Lung (tissue), 12 donors: ENCODE data around the gene KIAA1958. TPM values are rescaled to one million over a fixed set of nuclear protein-coding genes. Genes with fewer than 3 reads are reported as not detected.

Experiments
- ATAC-seq: fragments of 200-7000 bp; cut with Tn5 transposase; one replicate; pipeline ENCODE4 v1.9.1; 2020; ENCODE audit warnings: moderate number of reproducible peaks; ENCODE audit not compliant: insufficient read depth, low FRiP score
- DNase-seq, 3 donors: peaks; one replicate each; pipeline ENCODE4 v3.0.0-alpha.2; 2013 to 2017
- H3K27ac ChIP-seq, 2 donors: one replicate each; pipeline ENCODE4 v1.5.1; 2013; ENCODE audit warnings: mild to moderate bottlenecking in 2 of 2, moderate library complexity in 2 of 2, control low read depth in 1 of 2, inconsistent platforms in 1 of 2, low read depth in 1 of 2, low read length in 1 of 2
- H3K27me3 ChIP-seq, 3 donors: one replicate each; pipeline ENCODE4 v1.5.1; 2013; ENCODE audit warnings: low read length in 2 of 3; ENCODE audit not compliant: control insufficient read depth in 3 of 3, insufficient read depth in 3 of 3
- H3K36me3 ChIP-seq, 4 donors: one replicate each; pipeline ENCODE4 v1.5.1; 2013; ENCODE audit warnings: low read length in 4 of 4, mild to moderate bottlenecking in 1 of 4, moderate library complexity in 1 of 4; ENCODE audit not compliant: control insufficient read depth in 4 of 4, insufficient read depth in 4 of 4
- H3K4me1 ChIP-seq, 5 donors: one replicate each; pipeline ENCODE4 v1.5.1; 2013; ENCODE audit warnings: low read length in 5 of 5, mild to moderate bottlenecking in 2 of 5, moderate library complexity in 1 of 5; ENCODE audit not compliant: control insufficient read depth in 5 of 5, insufficient read depth in 5 of 5
- H3K4me3 ChIP-seq: one replicate; pipeline ENCODE4 v1.5.1; 2013; ENCODE audit warnings: mild to moderate bottlenecking, control low read depth, moderate library complexity
- H3K9ac ChIP-seq, 2 donors: one replicate each; pipeline ENCODE4 v1.5.1; 2013; ENCODE audit warnings: low read length in 2 of 2, control low read depth in 1 of 2; ENCODE audit not compliant: insufficient read depth in 1 of 2
- H3K9me3 ChIP-seq, 4 donors: one replicate each; pipeline ENCODE4 v1.5.1; 2013; ENCODE audit warnings: low read length in 3 of 4, mild to moderate bottlenecking in 1 of 4, moderate library complexity in 1 of 4; ENCODE audit not compliant: control insufficient read depth in 4 of 4, insufficient read depth in 3 of 4
- WGBS, 2 donors: extraction: QIAGEN DNeasy Blood & Tissue Kit; methylation state at CpG; one replicate each; pipeline ENCODE4 v1.1.7; 2013; 5-methylcytosine and 5-hydroxymethylcytosine counted together
- polyA plus RNA-seq, 2 donors: library from polyadenylated mRNA; stranded (reverse); fragments of 200-250 nt; gene quantifications; one replicate each; pipeline ENCODE4 v1.2.1, GENCODE V29; 2013
- total RNA-seq, 2 donors: library from RNA; depleted of rRNA in 1 of 2; stranded (reverse); fragments of >200 nt in 1 of 2; gene quantifications; one replicate each; pipeline ENCODE4 v1.2.1, GENCODE V29; 2014 to 2021
- TF ChIP-seq, protein P1 (sequence below): IDR thresholded peaks from 2 replicates; pipeline ENCODE4 v1.5.1; 2012; ENCODE audit warnings: mild to moderate bottlenecking; ENCODE audit errors: control extremely low read depth, extremely low read depth
- donor health status: control.
- donor health status: control.
- donor health status: Bipolar disorder and iron deficiency.
- donor health status: healthy.
- donor health status: DM: yes; HTN: yes; CAD: no.

The KIAA1958 gene
- total and polyA plus RNA-seq, 4 donors, result 2.0 to 24.0 (median 6.8) TPM

DNA sequence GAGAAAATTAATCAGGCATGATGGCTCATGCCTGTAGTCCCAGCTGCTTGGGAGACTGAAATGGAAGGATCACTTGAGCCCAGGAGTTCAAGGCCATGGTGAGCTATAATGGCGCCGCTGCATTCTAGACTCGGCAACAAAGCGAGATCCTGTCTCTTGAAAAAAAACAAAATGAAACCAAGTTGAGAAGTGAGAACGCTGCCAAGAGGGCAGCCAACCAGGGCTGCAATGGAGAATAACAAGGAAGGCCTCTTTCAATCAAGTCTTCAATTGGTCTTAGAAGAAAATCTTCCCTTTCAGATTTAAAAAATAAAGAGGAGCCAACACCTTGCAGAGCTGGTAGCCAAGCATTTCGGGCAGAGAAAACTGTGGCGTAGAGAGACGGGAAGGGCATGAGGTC lies 14.7 kb downstream of the KIAA1958 start:
- 96 to 97% methylated on average over 8 of the region's 8 CpGs for WGBS, 2 donors
- ATAC-seq, result no peak
- Histone ChIP-seq H3K27ac (no peak overlapping the region), H3K27me3 (no peaks in the 10 kb centered on the region), H3K9ac (no peak overlapping the region), H3K4me3 (no peak overlapping the region), H3K9me3 (no peaks in the 10 kb centered on the region), H3K4me1 (peaks cover 3 to 39% (median 9%) of the 10 kb centered on the region in 5 donors), H3K36me3 (no peaks in the 10 kb centered on the region)
- no peak for DNase-seq
- TF ChIP-seq, protein P1, sequence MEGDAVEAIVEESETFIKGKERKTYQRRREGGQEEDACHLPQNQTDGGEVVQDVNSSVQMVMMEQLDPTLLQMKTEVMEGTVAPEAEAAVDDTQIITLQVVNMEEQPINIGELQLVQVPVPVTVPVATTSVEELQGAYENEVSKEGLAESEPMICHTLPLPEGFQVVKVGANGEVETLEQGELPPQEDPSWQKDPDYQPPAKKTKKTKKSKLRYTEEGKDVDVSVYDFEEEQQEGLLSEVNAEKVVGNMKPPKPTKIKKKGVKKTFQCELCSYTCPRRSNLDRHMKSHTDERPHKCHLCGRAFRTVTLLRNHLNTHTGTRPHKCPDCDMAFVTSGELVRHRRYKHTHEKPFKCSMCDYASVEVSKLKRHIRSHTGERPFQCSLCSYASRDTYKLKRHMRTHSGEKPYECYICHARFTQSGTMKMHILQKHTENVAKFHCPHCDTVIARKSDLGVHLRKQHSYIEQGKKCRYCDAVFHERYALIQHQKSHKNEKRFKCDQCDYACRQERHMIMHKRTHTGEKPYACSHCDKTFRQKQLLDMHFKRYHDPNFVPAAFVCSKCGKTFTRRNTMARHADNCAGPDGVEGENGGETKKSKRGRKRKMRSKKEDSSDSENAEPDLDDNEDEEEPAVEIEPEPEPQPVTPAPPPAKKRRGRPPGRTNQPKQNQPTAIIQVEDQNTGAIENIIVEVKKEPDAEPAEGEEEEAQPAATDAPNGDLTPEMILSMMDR, result no peak

DNA sequence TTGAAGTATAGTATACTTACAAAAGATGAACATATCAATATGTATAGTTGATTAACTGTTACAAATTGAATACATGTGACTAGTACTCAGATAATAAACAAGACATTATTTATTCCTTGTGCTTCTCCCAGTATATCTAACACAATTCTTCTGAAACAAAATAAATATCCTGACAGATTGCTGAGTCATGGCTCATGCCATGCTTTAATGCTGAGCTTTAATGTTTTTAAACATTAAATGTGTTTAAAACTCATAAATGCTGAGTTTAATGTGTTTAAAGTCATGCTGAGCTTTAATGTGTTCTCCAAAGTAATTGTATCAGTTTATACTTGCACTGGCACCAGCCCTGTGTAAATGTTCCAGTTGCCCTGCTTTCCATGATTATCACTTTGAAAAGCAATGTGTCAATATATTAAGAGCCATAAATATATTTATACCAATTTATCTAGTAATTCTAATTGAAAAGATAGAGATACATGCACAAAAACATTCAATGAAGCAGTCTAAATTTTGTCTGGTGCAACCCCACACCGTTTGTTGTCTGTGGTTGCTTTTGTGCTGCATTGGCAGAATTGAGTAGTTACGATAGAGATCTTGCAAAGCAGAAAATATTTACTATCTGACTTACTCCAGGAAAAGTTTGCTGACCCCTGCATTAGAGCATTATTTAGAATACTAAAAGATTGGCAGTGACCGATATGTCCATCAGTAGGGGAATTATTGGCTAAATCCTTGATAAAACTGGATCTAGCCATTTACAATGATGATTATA lies 15.7 kb downstream of the KIAA1958 start:
- 81 to 83% methylated on average over 3 of the region's 3 CpGs for WGBS, 2 donors
- Histone ChIP-seq H3K4me3 (no peak overlapping the region), H3K9me3 (no peaks in the 10 kb centered on the region), H3K36me3 (no peaks in the 10 kb centered on the region), H3K9ac (no peak overlapping the region), H3K27ac (no peak overlapping the region), H3K4me1 (peaks cover 3 to 40% (median 12%) of the 10 kb centered on the region in 5 donors), H3K27me3 (no peaks in the 10 kb centered on the region)
- TF ChIP-seq, protein P1, result no peak
- DNase-seq (peak in 2 of 3 donors; percentile 31 to 47), ATAC-seq (no peak)

DNA sequence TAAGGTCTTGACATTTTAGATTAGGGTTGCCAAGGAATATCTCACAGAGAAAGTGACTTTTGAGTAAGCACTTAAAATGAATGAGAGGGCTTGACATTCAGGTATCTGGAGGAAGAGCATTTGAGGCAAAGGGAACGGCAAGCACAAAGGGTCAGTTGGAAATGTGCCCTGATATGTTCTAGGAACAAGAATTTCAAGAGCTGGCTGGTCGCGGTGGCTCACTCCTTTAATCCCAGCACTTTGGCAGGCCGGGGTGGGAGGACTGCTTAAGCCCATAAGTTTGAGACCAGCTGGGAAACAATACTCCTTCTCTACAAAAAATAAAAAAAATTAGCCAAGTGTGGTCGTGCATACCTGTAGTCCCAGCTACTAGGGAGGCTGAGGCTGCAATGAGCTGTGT lies 16.5 kb downstream of the KIAA1958 start:
- no peak overlapping the region for H3K4me3 ChIP-seq

More for the DNA sequence above, 16.5 kb downstream of the KIAA1958 start:
- Histone ChIP-seq H3K4me1 (peaks cover 3 to 46% (median 12%) of the 10 kb centered on the region in 5 donors), H3K9me3 (no peaks in the 10 kb centered on the region), H3K9ac (no peak overlapping the region), H3K27ac (peak overlapping the region in 1 of 2 donors; percentile 53), H3K27me3 (no peaks in the 10 kb centered on the region), H3K36me3 (no peaks in the 10 kb centered on the region)
- ATAC-seq, result peak; percentile 28
- TF ChIP-seq, protein P1, result no peak
- 55 to 80% methylated on average over 5 of the region's 5 CpGs for WGBS, 2 donors
- peak in 1 of 3 donors; percentile 55 for DNase-seq
